Endothelial cell of umbilical vein (primary cell): ENCODE results near the gene GREB1.

Experiments used
- EZH2 ChIP-seq: IDR thresholded peaks from 2 replicates; pipeline ENCODE4 v1.6.1; 2012; ENCODE audit warnings: borderline replicate concordance, low read depth, mild to moderate bottlenecking, moderate library complexity, low read length, inconsistent platforms; ENCODE audit not compliant: severe bottlenecking
- MAX ChIP-seq: IDR thresholded peaks from 2 replicates; pipeline ENCODE4 v1.6.1; 2011; ENCODE audit not compliant: insufficient read depth, insufficient read length
- TF ChIP-seq, protein P1 (sequence below), 2 donors: IDR thresholded peaks; 1 replicate in 1 of 2; 2 replicates in 1 of 2; pipeline ENCODE4 v1.5.1; 2011; ENCODE audit warnings: low read length in 2 of 2, mild to moderate bottlenecking in 2 of 2, moderate library complexity in 2 of 2, control low read depth in 1 of 2, inconsistent platforms in 1 of 2, low read depth in 1 of 2; ENCODE audit not compliant: insufficient read depth in 1 of 2; ENCODE audit errors: extremely low read depth in 1 of 2

DNA sequence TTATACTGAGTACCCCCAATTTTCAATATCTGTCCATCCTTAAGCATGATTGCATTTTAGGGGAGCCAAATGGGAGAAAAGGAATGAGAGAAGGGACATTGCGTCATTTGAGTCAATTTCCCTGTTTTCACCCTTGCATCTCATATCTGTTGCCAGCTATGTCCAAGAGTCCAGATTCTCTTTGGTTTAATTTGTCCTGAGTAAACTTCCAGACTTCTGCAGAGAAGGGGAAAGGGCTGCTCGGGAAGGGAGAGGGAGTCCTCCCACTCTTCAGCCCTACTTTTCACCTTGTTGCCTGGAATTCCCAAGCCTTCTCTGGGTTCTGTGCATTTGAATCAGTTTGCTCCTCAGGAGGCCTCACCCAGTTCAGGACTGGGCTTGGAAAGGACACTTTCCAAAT is 16.5 kb downstream of the GREB1 start:
- TF ChIP-seq MAX (no peak), EZH2 (no peak)
- TF ChIP-seq, protein P1, sequence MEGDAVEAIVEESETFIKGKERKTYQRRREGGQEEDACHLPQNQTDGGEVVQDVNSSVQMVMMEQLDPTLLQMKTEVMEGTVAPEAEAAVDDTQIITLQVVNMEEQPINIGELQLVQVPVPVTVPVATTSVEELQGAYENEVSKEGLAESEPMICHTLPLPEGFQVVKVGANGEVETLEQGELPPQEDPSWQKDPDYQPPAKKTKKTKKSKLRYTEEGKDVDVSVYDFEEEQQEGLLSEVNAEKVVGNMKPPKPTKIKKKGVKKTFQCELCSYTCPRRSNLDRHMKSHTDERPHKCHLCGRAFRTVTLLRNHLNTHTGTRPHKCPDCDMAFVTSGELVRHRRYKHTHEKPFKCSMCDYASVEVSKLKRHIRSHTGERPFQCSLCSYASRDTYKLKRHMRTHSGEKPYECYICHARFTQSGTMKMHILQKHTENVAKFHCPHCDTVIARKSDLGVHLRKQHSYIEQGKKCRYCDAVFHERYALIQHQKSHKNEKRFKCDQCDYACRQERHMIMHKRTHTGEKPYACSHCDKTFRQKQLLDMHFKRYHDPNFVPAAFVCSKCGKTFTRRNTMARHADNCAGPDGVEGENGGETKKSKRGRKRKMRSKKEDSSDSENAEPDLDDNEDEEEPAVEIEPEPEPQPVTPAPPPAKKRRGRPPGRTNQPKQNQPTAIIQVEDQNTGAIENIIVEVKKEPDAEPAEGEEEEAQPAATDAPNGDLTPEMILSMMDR (IDR thresholded peaks at IDR 0.05; ENCODE audit: extremely low read depth in 1 of 2, insufficient read depth in 1 of 2, low read depth in 1 of 2, low read length in 2 of 2), result no peak
